ENCODE measurements around the gene TMEM106C.

The TMEM106C gene

GRCh38 chr12:48015954-48016353, 52.6 kb downstream of the TMEM106C start:
- Histone ChIP-seq H3K36me3 (ENCODE audit: control insufficient read depth, insufficient read depth, low read length) (no peaks in the 10 kb centered on the region), H3K27me3 (ENCODE audit: control insufficient read depth, insufficient read depth, low read length) (peaks cover 99% of the 10 kb centered on the region), H3K4me1 (ENCODE audit: control insufficient read depth, insufficient read depth, low read length) (no peaks in the 10 kb centered on the region), H3K4me3 (ENCODE audit: low read depth, low read length) (no peak overlapping the region), H3K9me3 (ENCODE audit: control insufficient read depth, insufficient read depth, low read length) (no peaks in the 10 kb centered on the region), H3K9ac (ENCODE audit: low read depth, low read length) (no peak overlapping the region)

GRCh38 chr12:48016373-48017020, 53.1 kb downstream of the TMEM106C start:
- Histone ChIP-seq H3K4me1 (ENCODE audit: control insufficient read depth, insufficient read depth, low read length) (no peaks in the 10 kb centered on the region), H3K4me3 (ENCODE audit: low read depth, low read length) (no peak overlapping the region), H3K27me3 (ENCODE audit: control insufficient read depth, insufficient read depth, low read length) (peaks cover 99% of the 10 kb centered on the region), H3K36me3 (ENCODE audit: control insufficient read depth, insufficient read depth, low read length) (no peaks in the 10 kb centered on the region), H3K9me3 (ENCODE audit: control insufficient read depth, insufficient read depth, low read length) (no peaks in the 10 kb centered on the region), H3K9ac (ENCODE audit: low read depth, low read length) (no peak overlapping the region)

GRCh38 chr12:48017496-48017895, 54.1 kb downstream of the TMEM106C start:
- Histone ChIP-seq H3K4me3 (ENCODE audit: low read depth, low read length) (no peak overlapping the region), H3K9ac (ENCODE audit: low read depth, low read length) (no peak overlapping the region), H3K36me3 (ENCODE audit: control insufficient read depth, insufficient read depth, low read length) (no peaks in the 10 kb centered on the region), H3K9me3 (ENCODE audit: control insufficient read depth, insufficient read depth, low read length) (no peaks in the 10 kb centered on the region), H3K27me3 (ENCODE audit: control insufficient read depth, insufficient read depth, low read length) (peaks cover 98% of the 10 kb centered on the region), H3K4me1 (ENCODE audit: control insufficient read depth, insufficient read depth, low read length) (no peaks in the 10 kb centered on the region)

GRCh38 chr12:48017921-48018617, 54.7 kb downstream of the TMEM106C start:
- Histone ChIP-seq H3K36me3 (ENCODE audit: control insufficient read depth, insufficient read depth, low read length) (no peaks in the 10 kb centered on the region), H3K4me3 (ENCODE audit: low read depth, low read length) (no peak overlapping the region), H3K9ac (ENCODE audit: low read depth, low read length) (no peak overlapping the region), H3K27me3 (ENCODE audit: control insufficient read depth, insufficient read depth, low read length) (peaks cover 98% of the 10 kb centered on the region), H3K9me3 (ENCODE audit: control insufficient read depth, insufficient read depth, low read length) (no peaks in the 10 kb centered on the region), H3K4me1 (ENCODE audit: control insufficient read depth, insufficient read depth, low read length) (peaks cover 3% of the 10 kb centered on the region)

Measured in iPS-15b (cell line).